ENCODE results near the gene LRCH1.

Gene LRCH1

DNA sequence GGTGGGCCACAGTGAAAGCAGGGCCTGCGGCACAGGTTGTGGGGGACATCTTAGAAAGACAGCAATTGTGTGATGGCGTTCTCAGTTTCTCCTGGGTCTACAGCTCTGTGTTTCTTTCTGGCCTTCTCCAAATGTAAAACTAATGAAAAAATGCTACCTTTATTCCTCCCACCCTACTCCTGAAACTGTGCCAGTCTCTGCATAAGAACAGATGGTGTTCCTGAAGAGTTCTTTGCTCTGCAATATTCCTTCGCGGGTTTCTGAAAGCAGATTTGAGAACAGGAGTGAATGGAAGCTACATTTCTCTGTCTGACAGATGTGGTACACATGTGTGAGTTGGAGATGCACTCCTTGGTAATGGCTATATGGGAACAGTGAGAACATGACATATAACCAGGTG lies 18.0 kb upstream of the LRCH1 start:
- DNase-seq (ENCODE audit: low spot score), result no peak

DNA sequence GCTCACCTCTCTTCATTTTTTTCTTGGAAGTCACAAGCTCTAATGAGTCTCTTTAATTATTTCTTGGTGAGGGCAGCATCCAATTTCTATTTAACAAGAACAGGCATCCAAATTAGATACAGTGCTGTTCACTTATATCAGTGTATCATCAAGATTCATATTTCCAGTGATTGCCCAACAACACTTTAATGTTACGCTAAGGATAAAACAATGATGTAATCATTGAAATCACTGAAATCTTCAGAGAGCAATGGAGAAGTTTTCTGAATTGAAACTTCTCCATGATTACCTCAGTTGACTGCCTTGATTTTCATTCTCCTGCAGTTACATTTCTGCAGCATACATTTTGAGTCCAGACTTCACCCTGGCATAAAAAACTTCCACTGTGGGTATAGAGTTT lies 17.1 kb upstream of the LRCH1 start:
- no peak for DNase-seq (ENCODE audit: low spot score)

DNA sequence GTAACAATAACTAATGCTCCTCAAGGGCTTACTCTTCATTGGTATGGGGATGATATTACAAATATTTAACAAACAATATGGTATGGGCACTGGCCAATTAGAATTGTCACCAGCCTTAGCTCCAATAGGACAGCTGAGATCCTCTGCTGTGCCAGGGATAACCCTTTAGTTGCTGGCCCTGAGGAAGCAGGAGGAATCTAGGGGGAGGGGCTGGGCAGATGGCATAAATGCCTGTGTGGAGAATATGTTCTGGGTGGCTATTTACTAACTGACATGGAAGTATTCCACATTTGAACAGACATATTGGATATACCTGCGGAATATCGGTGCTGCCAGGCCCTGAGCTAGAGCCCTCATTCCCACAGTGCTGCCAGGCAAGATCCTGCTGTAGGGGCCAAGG lies 16.6 kb upstream of the LRCH1 start:
- no peak for DNase-seq (ENCODE audit: low spot score)

DNA sequence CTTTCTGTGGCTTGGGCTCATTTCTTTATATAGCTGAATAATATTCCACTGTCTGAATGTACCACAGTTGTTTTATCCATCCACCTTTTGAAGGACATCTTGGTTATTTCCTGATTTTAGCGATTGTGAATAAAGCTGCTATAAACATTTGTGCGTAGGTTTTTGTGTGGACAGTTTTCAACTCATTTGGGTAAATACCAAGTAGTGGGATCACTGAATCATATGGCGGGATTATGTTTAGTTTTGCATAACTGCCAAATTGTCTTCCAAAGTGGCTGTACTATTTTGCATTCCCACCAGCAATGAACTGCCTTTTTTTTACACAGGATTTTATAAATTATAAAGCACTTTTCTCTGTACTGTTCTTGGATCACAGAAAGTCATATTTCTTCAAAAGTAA lies 13.7 kb upstream of the LRCH1 start:
- DNase-seq (ENCODE audit: low spot score), result no peak

DNA sequence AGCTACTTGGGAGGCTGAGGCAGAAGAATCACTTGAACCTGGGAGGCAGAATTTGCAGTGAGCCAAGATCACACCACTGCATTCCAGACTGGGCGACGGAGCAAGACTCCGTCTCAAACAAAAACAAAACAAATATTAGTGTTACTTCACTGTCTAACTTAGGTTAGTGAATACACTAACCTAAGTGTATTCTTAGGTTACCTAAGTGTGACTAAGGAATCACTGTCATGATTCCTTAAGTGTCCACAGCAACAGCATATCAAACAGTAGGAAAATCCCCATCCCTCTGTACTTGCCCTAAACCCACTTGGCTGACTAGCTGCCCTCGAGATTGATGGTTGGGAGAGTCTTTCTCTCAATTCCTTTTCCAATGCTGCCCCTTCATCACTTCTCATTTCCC lies 11.8 kb upstream of the LRCH1 start:
- no peak for DNase-seq (ENCODE audit: low spot score)

DNA sequence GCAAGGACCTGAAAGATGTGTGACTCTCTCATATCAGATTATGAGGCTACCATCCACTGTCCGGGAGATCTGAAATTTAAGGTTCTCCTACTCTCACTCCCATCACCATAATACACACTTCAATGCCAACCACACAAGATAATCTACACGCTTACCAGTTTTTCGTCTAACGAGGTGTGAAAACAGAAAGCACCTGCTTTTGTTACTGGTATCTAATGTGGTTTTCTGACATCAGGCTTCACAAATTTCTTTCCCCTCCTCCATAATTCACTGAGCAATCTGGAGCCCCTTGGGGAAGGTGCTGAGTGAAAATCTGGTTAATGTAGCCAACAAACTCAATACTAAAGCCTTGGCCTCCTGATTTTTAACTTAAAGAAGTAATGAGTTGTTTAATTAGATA lies 10.1 kb upstream of the LRCH1 start:
- DNase-seq (ENCODE audit: low spot score), result no peak

DNA sequence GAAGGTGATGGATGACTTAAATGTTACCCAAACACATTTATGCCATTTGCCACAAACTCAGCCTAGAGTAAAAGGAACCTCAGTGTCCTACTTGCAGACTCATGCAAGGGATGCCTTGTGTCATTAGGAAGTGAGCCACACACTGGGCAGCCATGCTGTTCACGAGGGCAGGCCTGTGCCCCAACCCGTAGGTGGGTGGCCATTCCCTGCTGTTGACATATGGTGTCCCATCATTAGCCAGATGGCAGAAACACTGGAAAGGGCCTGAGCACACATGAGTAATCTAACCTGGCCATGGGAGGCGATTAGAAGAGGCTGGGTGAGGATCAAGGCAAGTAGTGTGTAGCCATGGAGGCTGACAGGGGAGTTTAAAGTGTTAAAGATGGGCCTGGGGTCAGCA lies 9.7 kb upstream of the LRCH1 start:
- DNase-seq (ENCODE audit: low spot score), result no peak

DNA sequence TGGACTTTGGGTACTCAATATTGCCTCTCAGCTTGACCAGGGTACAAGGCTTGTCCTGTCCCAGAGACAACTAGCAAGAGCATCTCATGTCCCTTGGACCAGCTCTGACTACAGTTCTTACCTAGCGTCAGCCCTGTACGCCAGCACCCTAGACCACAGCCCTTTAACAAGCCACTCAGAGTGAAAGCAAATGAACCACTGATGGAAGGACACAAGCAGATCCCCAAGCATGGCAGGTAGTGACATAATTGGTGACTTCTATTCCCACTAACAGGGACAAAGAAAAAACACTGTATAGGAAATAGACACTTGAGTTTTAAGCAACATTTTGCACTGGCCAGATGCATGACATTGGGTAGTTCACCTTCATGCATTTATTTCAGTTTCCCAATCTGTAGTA lies 8.8 kb upstream of the LRCH1 start:
- DNase-seq (ENCODE audit: low spot score), result no peak

DNA sequence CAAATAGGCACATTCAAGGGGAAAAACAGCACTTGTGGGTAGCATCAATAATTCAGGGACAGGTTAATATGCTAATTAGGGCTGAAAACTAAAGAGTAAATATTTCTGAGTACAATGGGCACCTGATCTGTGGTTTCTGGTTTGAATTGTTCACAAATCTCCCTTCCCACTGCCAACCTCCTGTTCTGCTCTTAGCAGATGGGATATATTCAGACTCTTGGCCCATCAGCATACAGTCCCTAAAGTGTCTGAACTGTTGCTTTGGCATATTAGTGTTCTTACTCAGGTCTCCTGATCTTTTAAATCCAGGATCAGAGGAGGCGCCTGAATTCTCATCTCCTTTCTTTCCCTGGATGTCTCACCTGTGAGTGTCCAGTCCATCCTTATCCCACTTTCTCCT lies 8.2 kb upstream of the LRCH1 start:
- DNase-seq (ENCODE audit: low spot score), result no peak

DNA sequence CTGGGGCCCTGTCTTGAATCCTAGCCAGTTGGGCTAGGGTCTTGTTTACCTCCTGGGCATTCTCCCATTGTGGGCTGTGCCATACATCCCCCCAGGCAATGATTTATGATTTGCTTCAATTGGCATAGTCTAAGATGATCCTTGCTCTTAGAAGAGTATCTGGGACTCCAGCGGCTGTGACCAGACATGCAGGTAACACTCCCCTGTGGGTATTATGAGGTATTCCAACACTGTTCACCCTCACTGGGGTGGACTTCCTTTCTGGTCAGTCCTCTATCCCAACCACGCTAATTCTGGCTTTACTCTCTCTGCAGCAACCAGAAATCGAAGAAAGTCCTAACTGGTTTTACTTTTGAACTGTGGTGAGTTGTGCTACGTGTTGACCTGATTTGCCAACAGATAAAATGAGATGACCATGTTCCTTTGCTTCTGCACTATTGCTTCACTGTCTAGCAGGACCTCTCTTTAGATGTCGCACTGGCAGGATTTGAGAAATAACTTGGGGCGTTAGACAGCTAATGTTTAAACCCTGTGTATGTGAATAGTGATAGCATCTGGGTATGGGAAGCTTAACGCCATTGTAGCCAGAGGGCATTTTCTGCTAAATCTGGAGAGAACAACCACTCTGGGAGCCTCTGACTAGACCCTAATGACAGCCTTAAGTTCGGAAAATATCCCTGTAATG lies 6.7 kb upstream of the LRCH1 start:
- DNase-seq (ENCODE audit: low spot score), result no peak

DNA sequence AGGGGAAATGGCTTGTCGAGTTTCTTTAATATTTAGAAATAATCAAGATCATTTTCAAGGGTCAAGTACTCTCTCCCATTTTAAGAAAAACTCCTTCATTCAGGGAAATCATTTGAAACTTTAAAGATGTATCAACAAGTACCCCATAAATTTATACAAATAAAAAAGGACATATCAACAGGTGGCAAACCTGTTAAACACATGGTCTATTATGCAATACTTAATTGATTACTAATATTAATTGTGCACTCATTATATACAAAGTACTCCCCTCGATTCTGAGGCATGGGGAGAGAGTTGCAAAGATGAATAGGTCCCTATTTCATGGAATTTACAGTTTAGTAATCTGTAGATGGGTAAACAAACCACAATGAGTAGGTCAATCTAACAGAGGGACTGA lies 2.1 kb upstream of the LRCH1 start:
- no peak for DNase-seq (ENCODE audit: low spot score)

DNA sequence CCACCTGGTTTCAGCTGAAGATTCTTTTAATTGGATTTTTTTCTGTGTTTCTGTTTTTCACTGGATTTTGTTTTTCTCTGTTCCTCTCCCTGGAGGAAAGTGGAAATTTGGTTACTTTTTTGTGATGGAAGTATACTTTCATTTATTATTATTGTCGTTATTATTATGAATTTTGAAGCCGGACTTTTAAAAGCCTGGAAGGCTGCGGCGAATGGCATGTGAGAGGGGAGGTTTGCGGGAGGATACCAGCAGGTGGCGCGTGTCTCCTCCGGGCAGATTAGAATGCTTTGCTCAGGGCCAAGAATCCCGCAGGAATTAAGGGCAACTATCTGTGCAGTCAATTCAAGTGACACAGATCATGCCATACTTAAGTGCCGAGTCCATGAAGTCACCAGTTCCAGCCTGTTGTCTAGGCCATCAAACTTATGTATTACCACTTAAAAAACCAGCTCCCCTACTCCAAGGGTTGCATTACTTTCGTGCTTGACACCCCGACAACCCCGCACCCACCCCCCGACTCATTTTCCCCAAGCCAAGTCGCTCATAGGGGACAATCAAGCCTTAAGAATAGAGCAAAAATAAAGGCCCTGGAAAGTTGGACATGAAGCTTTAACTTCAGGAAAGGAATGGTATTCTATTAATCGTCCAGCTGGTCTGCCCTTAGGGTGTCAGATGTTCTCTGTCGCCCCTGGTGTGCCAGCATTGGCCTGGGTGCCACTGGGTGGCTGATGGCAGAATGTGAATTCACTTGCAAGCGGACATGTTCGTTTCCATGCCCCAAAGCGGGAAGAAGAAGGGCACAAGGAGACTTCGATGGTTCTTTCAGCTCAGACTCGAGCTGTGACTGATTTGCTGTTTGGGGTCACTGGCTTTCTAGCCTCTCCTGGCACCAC lies 1.3 kb upstream of the LRCH1 start:
- DNase-seq (ENCODE audit: low spot score), result peak; percentile 69

DNA sequence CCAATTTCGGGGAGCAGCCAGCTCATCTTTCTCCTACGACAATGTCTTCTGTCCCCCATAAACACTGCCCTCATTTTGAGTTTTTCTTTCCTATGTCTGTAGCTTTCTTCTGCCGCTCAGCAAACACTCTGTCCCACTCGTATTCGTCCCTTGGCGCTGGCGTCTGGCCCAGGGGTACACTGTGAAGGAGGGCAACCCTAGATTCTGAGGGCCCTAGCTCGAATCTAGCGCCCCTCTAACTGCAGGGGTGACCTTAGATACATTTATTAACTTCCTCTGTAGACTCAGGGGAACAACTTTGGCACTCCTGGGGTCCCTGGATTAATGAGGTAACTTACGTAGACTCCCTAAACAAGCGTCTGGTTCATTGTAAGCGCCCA lies 677 bp upstream of the LRCH1 start:
- no peak for DNase-seq (ENCODE audit: low spot score)

DNA sequence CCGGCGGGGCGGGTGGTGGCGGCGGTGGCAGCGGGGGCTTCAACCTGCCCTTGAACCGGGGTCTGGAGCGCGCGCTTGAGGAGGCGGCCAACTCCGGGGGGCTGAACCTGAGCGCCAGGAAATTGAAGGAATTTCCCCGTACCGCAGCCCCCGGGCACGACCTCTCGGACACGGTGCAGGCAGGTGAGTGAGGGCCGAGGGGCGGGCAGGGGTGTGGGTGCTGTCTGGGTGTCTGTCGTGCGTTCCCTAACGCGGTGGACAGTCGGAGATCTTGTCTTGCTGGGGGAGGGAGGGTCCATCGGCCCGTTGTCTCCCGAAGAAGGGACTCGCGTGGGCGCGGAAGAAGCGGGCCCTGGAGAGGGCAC lies 533 bp downstream of the LRCH1 start:
- DNase-seq (ENCODE audit: low spot score), result peak; percentile 36

DNA sequence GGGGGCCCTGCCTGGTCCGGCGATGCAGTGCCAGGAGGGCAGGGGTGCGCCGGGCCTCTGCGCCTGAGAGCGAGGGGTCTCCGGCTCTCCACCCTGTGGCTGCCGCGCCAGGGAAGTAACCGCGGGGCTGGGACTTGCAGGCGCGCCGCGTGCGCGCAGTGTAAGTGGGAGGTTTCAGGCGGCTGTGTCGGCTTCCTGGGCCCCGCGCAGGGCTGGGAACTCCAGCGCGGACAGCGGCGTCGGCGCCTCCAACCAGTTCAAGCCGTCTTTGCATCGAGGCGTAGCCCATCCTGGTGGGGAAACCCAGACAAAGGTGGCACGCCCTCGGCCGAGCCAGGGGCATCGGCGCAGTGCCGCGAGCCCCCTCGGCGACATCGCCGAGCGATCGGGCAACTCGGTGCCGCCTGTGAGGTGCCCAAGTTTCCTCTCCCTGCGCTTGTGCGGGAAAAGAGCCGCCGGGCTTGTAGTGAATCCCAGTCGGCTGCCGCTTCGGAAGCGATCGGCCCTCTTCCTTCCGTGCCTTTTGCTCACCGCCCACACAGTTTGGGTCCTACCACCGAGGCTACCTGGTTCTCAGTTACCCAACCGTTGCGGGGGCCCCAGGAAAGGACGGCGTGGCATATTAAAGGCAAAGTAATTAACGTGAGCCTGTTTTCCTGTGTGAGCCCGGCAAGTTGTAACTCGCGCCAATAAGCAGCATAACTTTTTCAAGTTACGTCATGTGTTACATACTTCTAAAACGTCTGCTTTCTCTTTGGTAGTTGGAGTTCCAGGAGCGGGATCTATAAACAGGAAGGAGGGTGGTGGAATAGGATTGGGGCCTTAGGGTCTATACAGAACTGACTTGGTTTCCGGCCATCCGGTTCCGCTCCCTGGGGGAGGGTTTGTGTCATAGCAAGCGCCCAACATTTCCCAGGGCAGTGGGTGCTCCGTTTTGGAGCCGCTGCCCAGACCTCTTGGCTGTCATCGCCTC lies 1.2 kb downstream of the LRCH1 start:
- peak; percentile 55 for DNase-seq (ENCODE audit: low spot score)

DNA sequence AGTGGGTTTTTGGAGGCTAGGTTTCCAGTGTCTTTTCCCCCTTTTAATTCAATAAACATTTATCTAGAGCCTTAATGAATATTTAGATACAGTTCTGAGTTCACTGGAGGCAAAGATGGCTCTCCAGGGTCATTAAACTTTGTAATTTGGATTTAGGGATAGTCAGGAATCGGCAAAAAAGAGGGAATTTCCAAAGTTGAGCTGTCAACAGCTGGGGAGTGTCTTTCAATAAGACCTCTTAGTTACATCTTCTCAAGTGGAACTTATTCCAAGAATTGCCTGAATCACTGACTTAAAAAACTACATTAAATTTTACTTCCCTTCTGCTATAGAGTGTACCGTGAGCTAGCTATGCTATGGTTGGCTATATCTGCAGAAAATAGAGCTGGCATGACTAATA lies 2.0 kb downstream of the LRCH1 start:
- no peak for DNase-seq (ENCODE audit: low spot score)

DNA sequence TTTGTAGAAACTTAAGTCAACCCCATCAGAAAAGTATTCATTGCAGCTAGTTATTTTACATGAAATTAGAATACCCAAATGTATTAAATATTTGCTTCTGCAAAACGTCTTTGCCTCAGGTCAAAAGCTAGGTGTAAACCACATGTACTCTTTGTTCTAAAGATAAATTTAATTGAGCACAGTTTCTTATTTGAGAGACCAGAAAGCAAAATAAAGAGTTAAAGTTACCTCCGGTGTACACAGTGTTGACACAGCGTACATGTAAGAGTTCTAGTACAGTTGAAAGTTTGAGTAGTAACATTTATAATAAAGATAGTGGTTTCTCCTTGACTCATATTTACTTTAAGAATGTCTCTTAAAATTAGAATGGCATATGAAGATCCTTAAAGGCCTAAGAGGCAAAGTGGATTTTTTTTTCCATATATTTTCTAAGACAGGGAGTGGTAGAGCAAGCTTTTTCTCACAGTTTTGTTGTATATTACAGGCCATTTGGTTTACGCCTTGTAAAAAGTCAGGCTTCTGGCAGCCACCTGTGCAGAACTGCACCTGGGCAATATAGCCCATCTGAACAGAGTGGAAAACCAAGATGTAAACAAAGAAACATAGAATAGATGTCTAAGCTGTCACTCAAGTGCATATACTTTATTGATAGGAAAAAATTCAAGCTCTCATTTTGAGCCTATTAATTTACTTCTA lies 2.9 kb downstream of the LRCH1 start:
- DNase-seq (ENCODE audit: low spot score), result no peak

DNA sequence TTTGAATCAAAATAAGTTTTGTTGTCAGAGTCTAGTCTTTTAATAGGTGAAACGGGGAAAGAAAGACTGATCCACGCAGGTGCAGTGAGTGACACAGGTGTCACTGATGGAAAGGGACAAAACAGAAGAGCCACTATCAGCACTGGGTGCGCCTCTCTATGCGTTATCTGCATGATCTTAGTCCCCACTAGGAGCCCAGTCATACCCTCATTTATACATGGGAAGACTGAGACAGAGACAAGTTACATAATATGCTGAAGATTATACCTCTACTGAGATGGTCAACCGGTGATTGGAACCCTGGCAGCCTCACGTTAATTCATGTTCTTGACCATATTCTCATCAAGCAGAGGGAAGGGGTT lies 3.4 kb downstream of the LRCH1 start:
- no peak for DNase-seq (ENCODE audit: low spot score)

DNA sequence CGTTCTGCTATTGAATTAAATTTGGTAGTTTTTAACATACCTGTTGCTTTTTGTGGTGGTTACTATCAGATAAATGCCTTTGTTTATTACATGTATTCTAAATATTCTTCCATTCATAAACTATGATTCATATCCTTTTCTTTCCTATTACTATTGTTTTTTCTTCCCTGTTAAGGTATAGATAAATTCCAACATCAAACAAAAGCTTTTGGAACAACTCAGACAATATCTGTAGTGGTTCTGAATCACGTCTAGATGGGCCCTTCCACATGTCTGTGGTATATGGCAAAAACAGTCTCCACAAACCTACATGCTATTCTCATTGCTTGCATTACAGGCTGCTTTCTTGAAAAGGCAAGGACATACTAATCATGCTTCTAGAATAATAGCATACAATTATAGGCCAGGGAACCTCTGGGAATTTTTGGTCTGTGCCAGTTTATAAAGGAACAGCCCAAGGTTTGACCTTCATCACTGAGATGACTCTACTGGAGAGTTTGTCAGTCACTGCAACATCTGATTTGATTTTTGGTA lies 6.4 kb downstream of the LRCH1 start:
- no peak for DNase-seq (ENCODE audit: low spot score)

DNA sequence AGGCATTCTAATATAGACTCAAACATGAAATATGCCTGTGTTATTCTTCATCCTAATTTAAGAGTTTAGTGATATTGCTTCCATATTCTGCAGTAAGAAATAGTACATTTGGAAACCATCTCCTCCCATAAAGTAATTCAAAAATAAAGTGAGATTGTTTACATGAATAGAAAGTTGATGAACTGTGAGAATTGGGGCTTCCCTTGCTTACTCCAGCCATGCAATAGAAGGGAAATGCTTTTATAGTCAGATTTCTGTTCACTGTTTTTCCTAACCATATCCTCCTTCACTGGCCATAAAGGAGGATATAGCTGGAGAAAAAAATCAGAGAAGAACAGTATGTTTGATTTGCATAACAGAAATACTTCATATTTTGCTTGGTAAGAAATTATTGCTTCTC lies 7.8 kb downstream of the LRCH1 start:
- DNase-seq (ENCODE audit: low spot score), result no peak

DNA sequence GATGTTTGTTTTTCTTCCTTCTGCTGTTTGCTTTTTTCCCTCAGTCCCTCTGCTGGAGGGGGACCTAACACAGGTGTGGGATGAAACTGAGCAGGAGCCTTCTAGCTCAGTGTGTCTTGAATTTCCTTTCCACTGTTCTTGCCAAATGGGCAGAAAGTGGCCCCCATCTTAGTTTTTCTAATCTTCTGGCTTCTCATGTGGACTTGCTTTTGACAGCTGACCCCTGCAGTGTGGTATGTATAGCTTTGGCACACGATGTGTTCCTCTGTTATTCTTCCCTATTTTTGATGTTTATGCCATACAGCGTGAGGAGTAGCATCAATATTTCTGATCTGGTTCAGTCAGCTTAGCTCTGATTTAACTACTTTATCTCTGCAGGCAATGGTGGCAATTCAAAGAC lies 8.3 kb downstream of the LRCH1 start:
- DNase-seq (ENCODE audit: low spot score), result no peak

DNA sequence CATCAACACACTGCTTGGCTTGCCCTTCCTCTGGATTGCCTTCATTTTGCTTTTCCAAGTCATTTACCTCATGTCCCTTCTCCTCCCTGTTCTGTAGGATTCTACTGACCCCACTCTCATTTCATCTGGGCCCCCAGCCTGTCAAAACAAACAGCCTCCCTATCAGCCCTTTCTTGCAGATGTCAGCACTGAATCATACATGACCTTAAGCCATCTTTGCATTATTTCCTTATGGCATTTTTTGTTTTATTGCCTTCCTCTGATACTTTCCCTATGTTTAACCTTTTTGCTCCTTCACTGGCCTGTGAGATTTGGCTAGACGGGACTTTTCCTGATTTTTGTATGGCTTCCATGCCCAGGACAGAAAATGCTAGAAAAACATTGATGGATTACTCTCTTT lies 8.7 kb downstream of the LRCH1 start:
- no peak for DNase-seq (ENCODE audit: low spot score)
